ENCODE results near the gene SMIM5. TPM values are rescaled to one million over a fixed set of nuclear protein-coding genes. Genes with fewer than 3 reads are reported as not detected.
A peak's percentile ranks its signal among the peaks of the same experiment; 100 is the strongest.

The SMIM5 gene
- total RNA-seq, 4 donors from 2014 or later = 3.8 to 6.8 (median 5.0) TPM

DNA sequence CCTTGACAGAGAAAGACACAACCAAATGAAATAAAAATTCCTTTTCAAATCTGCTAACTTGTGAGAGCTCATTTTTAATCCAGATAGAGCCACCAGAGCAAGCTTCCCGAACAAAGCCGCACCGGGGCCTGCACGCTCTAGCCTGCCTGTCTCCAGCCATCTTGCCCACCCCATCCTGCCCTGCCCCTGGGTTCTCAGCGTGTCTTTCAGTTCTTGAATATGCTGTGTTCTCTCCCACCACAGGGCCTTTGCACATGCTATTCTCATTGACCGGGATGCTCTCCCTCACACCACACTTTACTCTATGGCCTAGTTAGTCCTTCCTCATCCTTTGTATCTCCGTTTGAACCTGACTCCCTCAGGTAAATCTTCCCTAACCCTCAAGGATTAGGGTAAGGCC is 14.7 kb downstream of the SMIM5 start:
- no peak for ATAC-seq
- Histone ChIP-seq H3K9me3 (no peaks in the 10 kb centered on the region), H3K27ac (no peak overlapping the region), H3K27me3 (no peaks in the 10 kb centered on the region), H3K4me3 (no peak overlapping the region), H3K36me3 (peaks cover 0 to 83% of the 10 kb centered on the region in 2 donors), H3K4me1 (no peaks in the 10 kb centered on the region)
- TF ChIP-seq, protein P1, sequence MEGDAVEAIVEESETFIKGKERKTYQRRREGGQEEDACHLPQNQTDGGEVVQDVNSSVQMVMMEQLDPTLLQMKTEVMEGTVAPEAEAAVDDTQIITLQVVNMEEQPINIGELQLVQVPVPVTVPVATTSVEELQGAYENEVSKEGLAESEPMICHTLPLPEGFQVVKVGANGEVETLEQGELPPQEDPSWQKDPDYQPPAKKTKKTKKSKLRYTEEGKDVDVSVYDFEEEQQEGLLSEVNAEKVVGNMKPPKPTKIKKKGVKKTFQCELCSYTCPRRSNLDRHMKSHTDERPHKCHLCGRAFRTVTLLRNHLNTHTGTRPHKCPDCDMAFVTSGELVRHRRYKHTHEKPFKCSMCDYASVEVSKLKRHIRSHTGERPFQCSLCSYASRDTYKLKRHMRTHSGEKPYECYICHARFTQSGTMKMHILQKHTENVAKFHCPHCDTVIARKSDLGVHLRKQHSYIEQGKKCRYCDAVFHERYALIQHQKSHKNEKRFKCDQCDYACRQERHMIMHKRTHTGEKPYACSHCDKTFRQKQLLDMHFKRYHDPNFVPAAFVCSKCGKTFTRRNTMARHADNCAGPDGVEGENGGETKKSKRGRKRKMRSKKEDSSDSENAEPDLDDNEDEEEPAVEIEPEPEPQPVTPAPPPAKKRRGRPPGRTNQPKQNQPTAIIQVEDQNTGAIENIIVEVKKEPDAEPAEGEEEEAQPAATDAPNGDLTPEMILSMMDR (IDR thresholded peaks at IDR 0.05) = no peak
- TF ChIP-seq POLR2AphosphoS5 (IDR thresholded peaks at IDR 0.05) = no peak
- no peak for TF ChIP-seq POLR2A (IDR thresholded peaks at IDR 0.05)
- no peak for TF ChIP-seq EP300 (IDR thresholded peaks at IDR 0.05)
- WGBS, 2 donors (ENCODE audit: low coverage in 1 of 2) = 94 to 100% methylated on average over 7 of the region's 7 CpGs

DNA sequence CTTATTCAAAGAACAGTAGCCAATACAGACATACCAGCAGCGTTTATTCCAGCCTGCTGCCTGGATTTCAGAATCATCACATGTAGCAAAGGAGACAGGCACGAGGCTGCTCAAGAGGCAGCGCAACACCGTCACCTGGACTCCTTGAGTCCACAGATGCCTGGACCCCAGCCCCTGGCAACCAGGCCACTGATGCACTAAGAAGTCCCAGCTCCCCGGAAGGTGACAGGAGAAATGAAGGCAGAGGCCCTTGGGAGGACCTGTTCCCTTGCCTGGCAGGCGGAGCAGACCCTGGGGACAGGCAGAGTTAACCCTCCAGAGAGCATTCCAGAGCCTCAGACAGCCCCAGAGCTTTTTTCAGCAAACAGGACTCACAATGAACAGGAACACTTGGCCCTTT is 16.5 kb downstream of the SMIM5 start:
- H3K9me3 ChIP-seq = no peaks in the 10 kb centered on the region
- no peaks in the 10 kb centered on the region for H3K27me3 ChIP-seq
- TF ChIP-seq EP300 (IDR thresholded peaks at IDR 0.05) = no peak
- TF ChIP-seq POLR2AphosphoS5 (IDR thresholded peaks at IDR 0.05) = no peak
- TF ChIP-seq POLR2A (IDR thresholded peaks at IDR 0.05) = no peak
- TF ChIP-seq, protein P1 (IDR thresholded peaks at IDR 0.05) = no peak
- no peak overlapping the region for H3K4me3 ChIP-seq
- H3K27ac ChIP-seq = no peak overlapping the region
- WGBS, 2 donors (ENCODE audit: low coverage in 1 of 2) = no CpG with 5 or more reads among the region's 6 CpGs
- peaks cover 0 to 90% of the 10 kb centered on the region in 2 donors for H3K36me3 ChIP-seq
- ATAC-seq = no peak
- H3K4me1 ChIP-seq = no peaks in the 10 kb centered on the region

DNA sequence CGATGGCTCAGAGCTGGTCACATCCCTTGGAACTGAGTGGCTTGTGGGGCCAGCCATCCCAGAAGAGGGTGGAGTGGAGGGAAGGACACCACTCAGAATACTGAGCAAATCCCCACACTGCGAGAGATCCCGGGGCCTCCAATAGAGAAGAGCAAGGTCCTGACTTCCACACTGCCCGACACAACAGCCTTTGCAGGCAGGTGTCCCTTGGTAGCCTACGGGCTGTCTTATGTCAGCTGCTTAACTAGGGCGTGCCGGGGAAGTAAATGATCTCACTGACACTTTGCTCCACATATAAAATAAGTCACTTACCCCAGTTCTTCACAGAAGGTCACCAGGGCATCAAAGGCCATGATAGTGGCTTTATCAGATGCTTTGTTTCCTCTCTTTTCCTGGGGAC is 17.6 kb downstream of the SMIM5 start:
- no peaks in the 10 kb centered on the region for H3K27me3 ChIP-seq
- TF ChIP-seq POLR2AphosphoS5 (IDR thresholded peaks at IDR 0.05) (no peak), EP300 (IDR thresholded peaks at IDR 0.05) (no peak), POLR2A (IDR thresholded peaks at IDR 0.05) (no peak)
- TF ChIP-seq, protein P1 (IDR thresholded peaks at IDR 0.05) = no peak
- peaks cover 0 to 100% of the 10 kb centered on the region in 2 donors for H3K36me3 ChIP-seq
- H3K27ac ChIP-seq = no peak overlapping the region
- no peaks in the 10 kb centered on the region for H3K4me1 ChIP-seq
- no CpG with 5 or more reads among the region's 7 CpGs for WGBS, 2 donors (ENCODE audit: low coverage in 1 of 2)
- H3K4me3 ChIP-seq = no peak overlapping the region
- ATAC-seq = no peak
- H3K9me3 ChIP-seq = no peaks in the 10 kb centered on the region

DNA sequence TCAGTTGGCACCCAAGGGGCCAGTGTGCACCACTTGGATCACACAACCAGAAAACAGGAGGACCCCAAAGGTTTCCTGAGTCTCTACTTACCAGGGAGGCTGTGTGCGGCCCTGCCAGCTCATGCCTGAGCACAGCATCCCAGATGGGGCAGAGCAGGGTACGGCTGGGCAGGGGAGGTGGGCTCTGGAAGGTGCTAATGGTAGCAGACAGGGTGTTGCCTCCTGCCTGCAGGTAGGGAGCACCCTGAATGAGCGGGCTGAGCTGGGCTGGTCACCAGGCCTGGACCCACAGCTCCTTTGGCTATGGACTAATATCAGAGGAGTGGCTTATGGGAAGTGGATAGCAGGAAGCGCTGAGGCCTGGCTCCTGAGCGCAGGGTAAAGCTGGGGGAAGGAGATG is 19.1 kb downstream of the SMIM5 start:
- Histone ChIP-seq H3K36me3 (peaks cover 0 to 95% of the 10 kb centered on the region in 2 donors), H3K27ac (no peak overlapping the region), H3K4me1 (no peaks in the 10 kb centered on the region), H3K27me3 (no peaks in the 10 kb centered on the region), H3K9me3 (no peaks in the 10 kb centered on the region), H3K4me3 (no peak overlapping the region)
- ATAC-seq = no peak
- whole genome bisulfite sequencing, 2 donors (ENCODE audit: low coverage in 1 of 2) = 89 to 100% methylated on average over 1 to 3 of the region's 5 CpGs
- TF ChIP-seq, protein P1 (IDR thresholded peaks at IDR 0.05) = no peak
- TF ChIP-seq EP300 (IDR thresholded peaks at IDR 0.05) (no peak), POLR2AphosphoS5 (IDR thresholded peaks at IDR 0.05) (no peak), POLR2A (IDR thresholded peaks at IDR 0.05) (no peak)

DNA sequence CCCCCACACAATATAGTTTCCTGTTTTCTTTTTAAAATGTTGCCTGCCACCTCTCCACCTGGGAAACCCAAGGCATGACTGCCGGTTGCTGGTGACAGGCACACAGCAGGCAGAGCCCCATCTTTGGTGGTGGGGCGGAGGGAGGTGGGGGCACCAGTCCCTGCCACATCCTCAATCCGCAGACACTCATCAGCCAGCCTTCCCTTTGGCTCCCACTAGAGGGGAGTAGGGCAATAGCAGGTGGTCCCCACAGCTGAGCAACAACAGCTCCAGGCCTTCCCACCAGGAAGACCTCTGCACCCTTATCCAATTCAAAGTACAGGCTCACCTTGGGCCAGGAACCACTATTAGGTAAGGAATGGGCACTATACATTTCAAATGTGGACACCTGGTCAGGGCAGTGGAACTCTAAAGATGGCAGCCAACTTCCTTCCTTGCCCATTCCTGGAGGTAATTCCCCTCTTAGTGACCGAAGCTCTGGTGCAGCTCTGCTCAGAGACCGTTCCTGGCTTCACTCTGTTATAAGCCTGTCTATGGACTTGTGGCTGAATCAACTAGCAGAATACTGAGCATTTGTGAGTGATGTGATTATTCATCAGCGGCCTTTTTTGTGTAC is 19.8 kb downstream of the SMIM5 start:
- TF ChIP-seq POLR2AphosphoS5 (IDR thresholded peaks at IDR 0.05) = no peak
- TF ChIP-seq, protein P1 (IDR thresholded peaks at IDR 0.05) = peak in 3 of 4 experiments; percentile 30 to 59 (median 46)
- no peaks in the 10 kb centered on the region for H3K4me1 ChIP-seq
- no peaks in the 10 kb centered on the region for H3K27me3 ChIP-seq
- WGBS, 2 donors (ENCODE audit: low coverage in 1 of 2) = 44 to 50% methylated on average over 2 to 5 of the region's 6 CpGs
- H3K9me3 ChIP-seq = no peaks in the 10 kb centered on the region
- H3K4me3 ChIP-seq = no peak overlapping the region
- H3K36me3 ChIP-seq = peaks cover 0 to 95% of the 10 kb centered on the region in 2 donors
- no peak overlapping the region for H3K27ac ChIP-seq
- ATAC-seq = no peak

Measured in gastroesophageal sphincter (tissue), 4 donors.